ENCODE results near the gene XPO6.

The XPO6 gene

DNA sequence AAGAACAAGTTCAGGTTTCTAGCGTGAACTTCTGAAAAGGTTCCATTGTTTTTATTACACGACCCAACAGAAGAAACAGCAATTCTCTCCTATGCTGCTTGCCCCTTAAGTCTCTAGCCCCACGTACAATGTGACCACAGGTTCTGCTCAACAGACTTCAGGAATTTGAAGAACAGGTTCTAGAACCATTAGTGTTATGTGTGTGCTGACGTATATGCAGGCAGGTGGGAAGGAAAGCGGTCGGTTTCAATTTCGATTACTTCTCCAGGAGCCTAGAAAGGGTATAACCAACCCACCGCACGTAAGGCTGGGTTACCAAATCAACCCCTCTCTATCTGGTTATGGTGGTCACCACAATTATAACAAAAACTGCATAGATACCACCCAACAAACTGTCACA is 39.4 kb downstream of the XPO6 start:
- H3K27ac Mint-ChIP-seq = peak overlapping the region; percentile 16 to 83
- no peak for DNase-seq
- no peak overlapping the region for H3K4me3 Mint-ChIP-seq
- H3K36me3 Mint-ChIP-seq (ENCODE audit: insufficient read depth) = peaks cover 72% of the 10 kb centered on the region
- H3K9me3 Mint-ChIP-seq = no peaks in the 10 kb centered on the region
- peaks cover 38 to 46% of the 10 kb centered on the region in 2 donors for H3K4me1 Mint-ChIP-seq (ENCODE audit: low read depth in 2 of 2)
- H3K27me3 Mint-ChIP-seq = no peaks in the 10 kb centered on the region
- no peak for ATAC-seq (replicated peaks)

DNA sequence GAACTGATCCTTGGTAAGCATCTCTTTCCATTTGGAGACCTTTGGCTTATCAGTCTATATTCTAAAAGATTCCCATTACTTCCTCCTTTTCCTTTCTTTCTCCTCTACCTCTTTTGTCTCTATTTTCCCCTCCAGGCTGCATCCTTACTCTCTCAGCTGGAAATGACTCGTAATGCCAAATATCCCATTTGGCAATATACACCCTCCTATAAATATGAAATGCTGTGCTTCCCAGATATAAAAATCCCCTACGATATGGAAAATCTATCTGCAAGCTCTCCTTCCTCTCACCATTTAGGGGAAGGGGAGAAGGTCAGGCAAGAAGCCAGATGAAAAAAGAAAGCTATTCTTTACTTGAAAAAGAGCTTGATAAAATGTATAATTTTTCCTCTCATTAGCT is 39.9 kb downstream of the XPO6 start:
- Mint-ChIP-seq H3K9me3 (no peaks in the 10 kb centered on the region), H3K27ac (peak overlapping the region; percentile 16 to 83), H3K27me3 (no peaks in the 10 kb centered on the region), H3K4me3 (no peak overlapping the region), H3K4me1 (ENCODE audit: low read depth in 2 of 2) (peaks cover 41 to 51% of the 10 kb centered on the region in 2 donors), H3K36me3 (ENCODE audit: insufficient read depth) (peaks cover 67% of the 10 kb centered on the region)
- DNase-seq = no peak
- no peak for ATAC-seq (replicated peaks)

DNA sequence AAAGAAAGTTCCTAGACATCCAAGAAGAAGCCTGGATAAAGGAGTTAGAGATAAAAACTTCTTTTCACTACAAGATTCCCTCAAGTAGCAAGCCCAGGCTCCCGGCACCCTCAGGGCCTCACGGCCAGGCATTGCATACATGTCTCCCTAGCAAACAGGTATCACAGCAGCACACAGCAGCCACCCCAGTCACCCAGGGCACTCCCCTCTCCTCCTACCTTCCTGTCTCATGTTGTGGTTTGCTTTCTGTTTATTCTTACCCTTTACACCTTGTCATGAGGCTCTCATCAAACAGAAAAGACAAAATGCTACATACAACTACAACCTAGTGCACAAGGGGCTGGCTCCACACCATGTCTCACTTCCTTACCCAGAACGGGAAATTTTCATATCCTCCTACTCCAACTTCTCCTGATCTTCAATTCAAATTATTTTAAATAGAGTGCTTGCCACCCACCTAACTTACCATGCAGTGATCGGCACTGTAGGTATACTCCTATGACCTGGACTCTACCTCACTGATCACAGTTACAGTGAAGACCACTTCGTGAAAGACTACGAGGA is 42.7 kb downstream of the XPO6 start:
- Mint-ChIP-seq H3K4me3 (peak overlapping the region; percentile 17 to 61), H3K9me3 (no peaks in the 10 kb centered on the region), H3K27ac (peak overlapping the region; percentile 59 to 62), H3K27me3 (no peaks in the 10 kb centered on the region), H3K4me1 (ENCODE audit: low read depth in 2 of 2) (peaks cover 36 to 48% of the 10 kb centered on the region in 2 donors), H3K36me3 (ENCODE audit: insufficient read depth) (peaks cover 63% of the 10 kb centered on the region)
- ATAC-seq (replicated peaks) (peak; percentile 99), DNase-seq (peak; percentile 22 to 38 (median 31))

DNA sequence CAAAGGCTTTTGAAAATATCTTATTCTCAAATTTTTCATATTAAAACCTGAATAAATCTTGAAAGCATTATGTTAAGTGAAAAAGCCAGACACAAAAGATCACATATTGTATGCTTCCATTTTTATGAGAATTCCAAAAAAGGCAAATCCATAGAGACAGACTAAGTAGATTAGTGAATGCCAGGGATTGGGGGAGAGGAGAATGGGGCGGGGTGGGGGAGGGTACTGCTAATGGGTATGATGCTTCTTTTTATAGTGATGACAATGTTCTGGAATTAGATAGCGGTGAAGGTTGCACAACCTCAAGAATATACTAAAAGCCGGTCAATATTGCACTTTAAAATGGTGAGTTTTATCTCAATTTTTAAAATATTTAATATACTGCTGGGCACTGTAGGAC is 44.0 kb downstream of the XPO6 start:
- Mint-ChIP-seq H3K4me1 (ENCODE audit: low read depth in 2 of 2) (peaks cover 46 to 58% of the 10 kb centered on the region in 2 donors), H3K9me3 (no peaks in the 10 kb centered on the region), H3K36me3 (ENCODE audit: insufficient read depth) (peaks cover 64% of the 10 kb centered on the region), H3K27me3 (no peaks in the 10 kb centered on the region), H3K27ac (peak overlapping the region; percentile 64 to 81), H3K4me3 (no peak overlapping the region)
- DNase-seq (no peak), ATAC-seq (replicated peaks) (no peak)

DNA sequence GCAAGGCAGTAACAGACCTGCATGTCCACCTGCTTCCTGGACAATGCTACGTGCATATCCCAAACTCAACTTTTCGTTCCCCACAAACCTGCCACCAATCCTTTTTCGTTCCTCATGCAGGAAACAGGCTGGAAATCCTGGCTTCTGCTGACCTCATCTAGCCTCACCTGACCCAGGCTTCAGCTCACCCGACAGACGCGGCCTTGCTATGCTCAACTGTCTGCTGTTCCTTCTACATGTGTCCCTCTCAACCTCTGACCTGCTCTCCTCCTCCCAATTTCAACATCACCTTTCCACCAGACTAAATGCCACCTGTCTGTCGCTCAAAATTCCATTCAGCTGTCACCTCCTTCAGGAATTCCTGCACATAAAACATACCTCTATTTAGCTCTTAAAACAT is 44.5 kb downstream of the XPO6 start:
- DNase-seq (no peak), ATAC-seq (replicated peaks) (no peak)
- peaks cover 45 to 57% of the 10 kb centered on the region in 2 donors for H3K4me1 Mint-ChIP-seq (ENCODE audit: low read depth in 2 of 2)
- H3K4me3 Mint-ChIP-seq = peak overlapping the region in 1 of 2 donors; percentile 16
- H3K36me3 Mint-ChIP-seq (ENCODE audit: insufficient read depth) = peaks cover 65% of the 10 kb centered on the region
- no peaks in the 10 kb centered on the region for H3K27me3 Mint-ChIP-seq
- H3K27ac Mint-ChIP-seq = peak overlapping the region; percentile 64 to 81
- H3K9me3 Mint-ChIP-seq = no peaks in the 10 kb centered on the region

- ATAC-seq (replicated peaks) = no peak
- no peak for DNase-seq
- Mint-ChIP-seq H3K4me3 (peak overlapping the region in 1 of 2 donors; percentile 16), H3K27me3 (no peaks in the 10 kb centered on the region), H3K27ac (peak overlapping the region; percentile 64 to 81), H3K36me3 (ENCODE audit: insufficient read depth) (peaks cover 62% of the 10 kb centered on the region), H3K9me3 (no peaks in the 10 kb centered on the region), H3K4me1 (ENCODE audit: low read depth in 2 of 2) (peaks cover 48 to 57% of the 10 kb centered on the region in 2 donors)
Measured at GRCh38 chr16:28166394-28167208, 45.2 kb downstream of the XPO6 start.

DNA sequence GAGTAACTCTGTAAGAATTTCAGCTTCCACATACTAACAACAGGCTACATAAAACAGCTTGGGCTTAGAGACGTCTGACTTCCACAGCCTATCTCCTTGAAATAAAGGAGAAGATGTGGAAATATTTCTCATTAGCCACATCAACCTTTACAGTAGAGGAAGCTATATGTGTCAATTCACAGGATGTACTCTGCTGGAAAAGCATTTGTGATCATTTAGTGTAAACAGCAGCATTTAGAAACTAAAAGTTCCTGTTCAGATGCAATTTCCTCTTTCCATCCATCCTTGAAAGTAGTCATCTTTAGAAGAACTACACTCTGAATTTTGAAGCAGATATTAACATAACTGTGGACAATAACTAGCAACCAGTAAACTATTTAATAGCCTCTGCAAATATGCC is 46.2 kb downstream of the XPO6 start:
- ATAC-seq (replicated peaks) (no peak), DNase-seq (no peak)
- H3K4me1 Mint-ChIP-seq (ENCODE audit: low read depth in 2 of 2) = peaks cover 48 to 62% of the 10 kb centered on the region in 2 donors
- H3K36me3 Mint-ChIP-seq (ENCODE audit: insufficient read depth) = peaks cover 62% of the 10 kb centered on the region
- H3K27me3 Mint-ChIP-seq = no peaks in the 10 kb centered on the region
- H3K4me3 Mint-ChIP-seq = no peak overlapping the region
- H3K27ac Mint-ChIP-seq = peak overlapping the region; percentile 64 to 81
- no peaks in the 10 kb centered on the region for H3K9me3 Mint-ChIP-seq

DNA sequence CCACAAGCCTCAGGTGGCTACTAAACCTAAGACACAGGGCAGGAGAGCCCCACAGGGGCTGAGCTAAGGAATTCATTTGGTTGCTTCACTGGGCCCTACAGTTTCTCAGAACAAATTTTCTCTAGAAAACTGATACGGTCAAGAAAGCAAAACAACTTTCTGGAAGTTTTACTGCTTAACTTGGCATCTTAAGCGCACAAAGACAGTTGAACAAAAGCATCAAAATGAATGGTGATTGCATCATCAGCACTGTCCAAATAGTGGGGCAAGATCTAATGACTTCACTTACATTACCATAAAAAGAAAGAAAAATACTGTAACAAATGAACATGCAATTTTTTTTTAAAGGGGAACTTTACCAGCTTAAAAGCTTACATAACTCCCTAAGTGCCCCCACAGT is 47.6 kb downstream of the XPO6 start:
- Mint-ChIP-seq H3K36me3 (ENCODE audit: insufficient read depth) (peaks cover 63% of the 10 kb centered on the region), H3K27ac (peak overlapping the region; percentile 74 to 86), H3K4me3 (no peak overlapping the region), H3K4me1 (ENCODE audit: low read depth in 2 of 2) (peaks cover 45 to 63% of the 10 kb centered on the region in 2 donors), H3K27me3 (no peaks in the 10 kb centered on the region), H3K9me3 (no peaks in the 10 kb centered on the region)
- no peak for DNase-seq
- no peak for ATAC-seq (replicated peaks)

DNA sequence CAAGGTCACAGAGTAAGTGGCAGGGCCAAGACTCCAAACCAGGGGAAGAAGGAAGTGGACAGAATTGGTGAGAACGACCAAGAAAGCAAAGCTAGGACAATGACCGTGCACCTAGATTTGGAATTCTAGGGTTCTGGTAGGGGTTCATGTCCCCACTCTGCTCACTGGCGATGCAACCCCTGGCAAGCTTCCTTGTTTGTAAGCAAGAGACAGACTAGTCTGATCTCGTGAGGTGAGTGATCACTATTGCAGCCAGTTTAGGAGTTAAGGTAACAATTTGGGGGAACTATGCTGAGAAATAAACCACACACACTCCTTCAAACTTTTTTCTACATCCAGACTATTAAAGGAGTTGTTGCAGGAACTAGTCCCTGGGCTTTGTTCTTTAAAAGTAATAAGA is 48.1 kb downstream of the XPO6 start:
- no peak for DNase-seq
- Mint-ChIP-seq H3K36me3 (ENCODE audit: insufficient read depth) (peaks cover 63% of the 10 kb centered on the region), H3K4me3 (no peak overlapping the region), H3K27me3 (no peaks in the 10 kb centered on the region), H3K4me1 (ENCODE audit: low read depth in 2 of 2) (peaks cover 41 to 59% of the 10 kb centered on the region in 2 donors), H3K27ac (peak overlapping the region; percentile 74 to 86), H3K9me3 (no peaks in the 10 kb centered on the region)
- no peak for ATAC-seq (replicated peaks)

- ATAC-seq (replicated peaks) (no peak), DNase-seq (no peak)
- Mint-ChIP-seq H3K27ac (peak overlapping the region; percentile 74 to 86), H3K9me3 (no peaks in the 10 kb centered on the region), H3K4me3 (no peak overlapping the region), H3K27me3 (no peaks in the 10 kb centered on the region), H3K4me1 (ENCODE audit: low read depth in 2 of 2) (peaks cover 42 to 62% of the 10 kb centered on the region in 2 donors), H3K36me3 (ENCODE audit: insufficient read depth) (peaks cover 60% of the 10 kb centered on the region)
Measured at GRCh38 chr16:28162326-28162877, 49.4 kb downstream of the XPO6 start.

- H3K27ac Mint-ChIP-seq = peak overlapping the region; percentile 46 to 86
- no peak overlapping the region for H3K4me3 Mint-ChIP-seq
- no peak for ATAC-seq (replicated peaks)
- H3K27me3 Mint-ChIP-seq = no peaks in the 10 kb centered on the region
- H3K36me3 Mint-ChIP-seq (ENCODE audit: insufficient read depth) = peaks cover 67% of the 10 kb centered on the region
- no peaks in the 10 kb centered on the region for H3K9me3 Mint-ChIP-seq
- H3K4me1 Mint-ChIP-seq (ENCODE audit: low read depth in 2 of 2) = peaks cover 34 to 58% of the 10 kb centered on the region in 2 donors
- DNase-seq = no peak
Measured at GRCh38 chr16:28161626-28162025, 50.1 kb downstream of the XPO6 start.

- peaks cover 29 to 56% of the 10 kb centered on the region in 2 donors for H3K4me1 Mint-ChIP-seq (ENCODE audit: low read depth in 2 of 2)
- H3K27ac Mint-ChIP-seq = peak overlapping the region in 1 of 2 donors; percentile 87
Measured at GRCh38 chr16:28158136-28158535, 53.6 kb downstream of the XPO6 start.

GRCh38 chr16:28156056-28156680 is 55.6 kb downstream of the XPO6 start:
- Mint-ChIP-seq H3K4me3 (no peak overlapping the region), H3K27ac (peak overlapping the region; percentile 59 to 87), H3K4me1 (ENCODE audit: low read depth in 2 of 2) (peaks cover 23 to 47% of the 10 kb centered on the region in 2 donors), H3K36me3 (ENCODE audit: insufficient read depth) (peaks cover 72% of the 10 kb centered on the region), H3K27me3 (no peaks in the 10 kb centered on the region), H3K9me3 (no peaks in the 10 kb centered on the region)
- no peak for ATAC-seq (replicated peaks)
- no peak for DNase-seq

More at GRCh38 chr16:28158136-28158535, 53.6 kb downstream of the XPO6 start:
- Mint-ChIP-seq H3K27me3 (no peaks in the 10 kb centered on the region), H3K9me3 (no peaks in the 10 kb centered on the region), H3K36me3 (ENCODE audit: insufficient read depth) (peaks cover 65% of the 10 kb centered on the region), H3K4me3 (no peak overlapping the region)
- DNase-seq = no peak
- no peak for ATAC-seq (replicated peaks)
